C4-2B (cell line): ENCODE measurements around the gene EVA1A.

ENCODE experiments used
- CTCF ChIP-seq: fragments of 450-650 bp; conservative IDR thresholded peaks from 2 replicates; pipeline ENCODE4 v1.5.1; 2017; ENCODE audit warnings: mild to moderate bottlenecking
- ZFX ChIP-seq: fragments of 450-650 bp; IDR thresholded peaks from 2 replicates; pipeline ENCODE4 v1.6.1; 2017

- TF ChIP-seq CTCF: no peak
- TF ChIP-seq ZFX: no peak
These were observed 64.9 kb downstream of the EVA1A start for GRCh38 chr2:75495862-75496261.
